BLaER1 treated with 17β-estradiol and CSF1 and Interleukin-3, amounts not matched to agents 10 nM and 100 nM (cell line): ENCODE measurements around the gene HMCES.
A peak's percentile ranks its signal among the peaks of the same experiment; 100 is the strongest.

Experiments
- H3K27ac ChIP-seq, 11 experiments: shearing (Covaris generic); formaldehyde crosslinking; 2 replicates each; pipeline ENCODE4 v1.8.1; 2022
- H3K27me3 ChIP-seq, 11 experiments: shearing (Covaris generic); formaldehyde crosslinking; 2 replicates each; pipeline ENCODE4 v1.8.1; 2022
- H3K36me3 ChIP-seq, 11 experiments: shearing (Covaris generic); formaldehyde crosslinking; 2 replicates each; pipeline ENCODE4 v1.8.1; 2022
- H3K4me1 ChIP-seq, 10 experiments: shearing (Covaris generic); formaldehyde crosslinking; 2 replicates each; pipeline ENCODE4 v1.8.1; 2022
- H3K4me2 ChIP-seq, 11 experiments: shearing (Covaris generic); formaldehyde crosslinking; 2 replicates each; pipeline ENCODE4 v1.8.1; 2022
- H3K4me3 ChIP-seq, 10 experiments: shearing (Covaris generic); formaldehyde crosslinking; 2 replicates each; pipeline ENCODE4 v1.8.1; 2022
- H3K9ac ChIP-seq, 11 experiments: shearing (Covaris generic); formaldehyde crosslinking; 2 replicates each; pipeline ENCODE4 v1.8.1; 2022
- H3K9me3 ChIP-seq, 11 experiments: shearing (Covaris generic); formaldehyde crosslinking; replicated peaks in 1 of 11; 2 replicates each; pipeline ENCODE4 v1.8.1; 2022
- H4K20me1 ChIP-seq, 11 experiments: shearing (Covaris generic); formaldehyde crosslinking; 2 replicates each; pipeline ENCODE4 v1.8.1; 2022
- Cebpa-rat ChIP-seq, 11 experiments: shearing (Covaris generic); IDR thresholded peaks; 2 replicates each; pipeline ENCODE4 v1.8.1; 2022

Gene HMCES

GRCh38 chr3:129317014-129317771 lies 38.5 kb downstream of the HMCES start:
- Histone ChIP-seq H3K9ac (peak overlapping the region; percentile 91 to 99 (median 96)), H3K9me3 (no peaks in the 10 kb centered on the region), H3K36me3 (peaks cover 0 to 30% (median 10%) of the 10 kb centered on the region in 11 experiments; a peak in 12 of 22 replicates), H3K27ac (peak overlapping the region; percentile 92 to 98 (median 94); a peak in 20 of 22 replicates), H3K27me3 (no peaks in the 10 kb centered on the region), H3K4me3 (peak overlapping the region; percentile 85 to 99 (median 90)), H4K20me1 (peaks cover 9 to 41% (median 26%) of the 10 kb centered on the region in 11 experiments; a peak in 16 of 22 replicates), H3K4me1 (peaks cover 26 to 54% (median 44%) of the 10 kb centered on the region in 10 experiments), H3K4me2 (peak overlapping the region; percentile 75 to 96 (median 91))
- no peak for TF ChIP-seq Cebpa-rat (IDR thresholded peaks at IDR 0.05)

GRCh38 chr3:129317848-129318247 lies 39.2 kb downstream of the HMCES start:
- Histone ChIP-seq H3K9ac (peak overlapping the region in 8 of 11 experiments; percentile 91 to 99 (median 96); a peak in 16 of 22 replicates), H3K27ac (peak overlapping the region in 7 of 11 experiments; percentile 92 to 97 (median 93); a peak in 10 of 22 replicates), H4K20me1 (peaks cover 9 to 35% (median 25%) of the 10 kb centered on the region in 11 experiments; a peak in 16 of 22 replicates), H3K4me2 (peak overlapping the region; percentile 32 to 96 (median 91)), H3K4me3 (peak overlapping the region in 2 of 10 experiments; percentile 87 to 99; a peak in 2 of 20 replicates), H3K36me3 (peaks cover 0 to 30% (median 10%) of the 10 kb centered on the region in 11 experiments; a peak in 12 of 22 replicates), H3K4me1 (peaks cover 26 to 51% (median 44%) of the 10 kb centered on the region in 10 experiments), H3K27me3 (no peaks in the 10 kb centered on the region), H3K9me3 (no peaks in the 10 kb centered on the region)
- no peak for TF ChIP-seq Cebpa-rat (IDR thresholded peaks at IDR 0.05)

- peaks cover 5 to 24% (median 16%) of the 10 kb centered on the region in 11 experiments; a peak in 15 of 22 replicates for H4K20me1 ChIP-seq
- peak overlapping the region in 8 of 11 experiments; percentile 75 to 96 (median 92); a peak in 15 of 22 replicates for H3K4me2 ChIP-seq
- H3K36me3 ChIP-seq: peaks cover 0 to 39% (median 16%) of the 10 kb centered on the region in 11 experiments; a peak in 12 of 22 replicates
- H3K9ac ChIP-seq: peak overlapping the region in 4 of 11 experiments; percentile 10 to 29 (median 23); a peak in 5 of 22 replicates
- H3K9me3 ChIP-seq: no peaks in the 10 kb centered on the region
- H3K27ac ChIP-seq: peak overlapping the region in 1 of 11 experiments; percentile 15; a peak in 1 of 22 replicates
- peaks cover 21 to 41% (median 34%) of the 10 kb centered on the region in 10 experiments for H3K4me1 ChIP-seq
- H3K4me3 ChIP-seq: no peak overlapping the region
- TF ChIP-seq Cebpa-rat (IDR thresholded peaks at IDR 0.05): no peak
- no peaks in the 10 kb centered on the region for H3K27me3 ChIP-seq
Measured at GRCh38 chr3:129318921-129319320, 40.3 kb downstream of the HMCES start.

DNA sequence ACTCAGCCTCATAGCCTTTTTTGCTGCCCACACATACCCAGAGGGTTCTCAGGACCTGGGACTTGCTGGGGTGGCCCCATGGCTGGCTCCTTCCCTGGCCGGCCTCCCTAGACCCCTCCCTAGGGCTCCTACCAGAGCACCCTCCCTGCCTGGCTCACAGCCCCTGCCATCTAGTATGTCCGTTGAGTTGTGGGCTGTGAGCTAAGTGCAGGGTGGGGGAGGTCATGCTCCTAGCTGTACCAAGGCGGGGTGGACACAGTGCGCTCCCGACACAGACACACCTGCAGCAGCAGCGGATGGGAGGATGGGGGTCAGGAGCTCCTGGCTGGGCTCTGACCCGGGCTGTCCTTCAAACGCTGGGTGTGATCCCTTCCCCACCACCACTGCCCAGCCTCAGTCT lies 41.6 kb downstream of the HMCES start:
- Histone ChIP-seq H3K9me3 (no peaks in the 10 kb centered on the region), H3K27me3 (no peaks in the 10 kb centered on the region), H3K4me3 (no peak overlapping the region), H3K9ac (no peak overlapping the region), H3K4me1 (peaks cover 13 to 32% (median 27%) of the 10 kb centered on the region in 10 experiments), H3K36me3 (peaks cover 0 to 50% (median 23%) of the 10 kb centered on the region in 11 experiments; a peak in 12 of 22 replicates), H3K27ac (peak overlapping the region in 1 of 11 experiments; percentile 14; a peak in 1 of 22 replicates), H4K20me1 (peaks cover under 1 to 11% (median 2%) of the 10 kb centered on the region in 11 experiments; a peak in 13 of 22 replicates), H3K4me2 (no peak overlapping the region)
- TF ChIP-seq Cebpa-rat (IDR thresholded peaks at IDR 0.05): no peak

DNA sequence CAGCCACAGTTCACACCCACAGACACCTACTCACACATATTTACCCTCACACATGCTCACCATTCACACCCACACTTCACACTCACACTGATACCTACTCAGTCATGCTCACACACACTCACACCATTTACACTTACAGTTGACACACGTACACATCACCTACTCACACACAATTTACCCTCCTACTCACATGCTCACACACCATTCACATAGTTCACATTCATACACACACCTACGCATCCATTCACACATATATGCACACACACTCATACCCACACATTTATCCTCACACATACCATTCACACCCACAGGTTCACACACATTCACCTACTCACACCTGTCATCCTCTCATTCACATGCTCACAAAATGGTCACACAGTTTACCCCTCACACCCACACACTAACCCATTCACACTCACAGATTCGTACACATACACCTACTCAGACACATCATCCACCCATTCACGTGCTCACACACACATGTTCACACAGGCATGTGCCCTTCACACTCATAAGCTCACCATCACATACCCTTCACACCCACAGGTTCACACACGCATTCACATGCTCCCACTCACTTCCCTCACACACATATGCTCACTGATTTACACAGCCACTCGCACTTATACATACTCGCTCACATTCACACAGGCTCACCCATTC lies 42.3 kb downstream of the HMCES start:
- Histone ChIP-seq H3K27me3 (no peaks in the 10 kb centered on the region), H3K36me3 (peaks cover 0 to 55% (median 23%) of the 10 kb centered on the region in 11 experiments; a peak in 12 of 22 replicates)

GRCh38 chr3:129321887-129322286 lies 43.2 kb downstream of the HMCES start:
- peaks cover 13 to 29% (median 24%) of the 10 kb centered on the region in 10 experiments for H3K4me1 ChIP-seq
- no peak overlapping the region for H3K4me2 ChIP-seq
- H3K9ac ChIP-seq: no peak overlapping the region
- no peak overlapping the region for H3K4me3 ChIP-seq
- no peak overlapping the region for H3K27ac ChIP-seq
- no peaks in the 10 kb centered on the region for H3K27me3 ChIP-seq
- no peak for TF ChIP-seq Cebpa-rat (IDR thresholded peaks at IDR 0.05)
- H3K36me3 ChIP-seq: peaks cover 0 to 55% (median 23%) of the 10 kb centered on the region in 11 experiments; a peak in 12 of 22 replicates
- H4K20me1 ChIP-seq: peaks cover 0 to 6% (median 0%) of the 10 kb centered on the region in 11 experiments; a peak in 1 of 22 replicates
- no peaks in the 10 kb centered on the region for H3K9me3 ChIP-seq

More for the DNA sequence above, 42.3 kb downstream of the HMCES start:
- Histone ChIP-seq H3K4me2 (no peak overlapping the region), H4K20me1 (0 out of 22 replicates have a peak, but pooled peaks cover 0 to 6% (median 0%) of the 10 kb centered on the region in 11 experiments), H3K4me1 (peaks cover 13 to 32% (median 27%) of the 10 kb centered on the region in 10 experiments), H3K4me3 (no peak overlapping the region), H3K9ac (no peak overlapping the region), H3K9me3 (no peaks in the 10 kb centered on the region), H3K27ac (no peak overlapping the region)
- TF ChIP-seq Cebpa-rat (IDR thresholded peaks at IDR 0.05): no peak

GRCh38 chr3:129323651-129324294 lies 45.1 kb downstream of the HMCES start:
- Histone ChIP-seq H3K27me3 (no peaks in the 10 kb centered on the region), H3K4me1 (peaks cover 0 to 10% (median 5%) of the 10 kb centered on the region in 10 experiments; a peak in 16 of 20 replicates), H3K4me2 (no peak overlapping the region), H3K9me3 (no peaks in the 10 kb centered on the region), H3K27ac (no peak overlapping the region), H3K4me3 (no peak overlapping the region), H3K9ac (no peak overlapping the region), H3K36me3 (peaks cover 0 to 55% (median 23%) of the 10 kb centered on the region in 11 experiments; a peak in 12 of 22 replicates), H4K20me1 (peaks cover 0 to 4% (median 0%) of the 10 kb centered on the region in 11 experiments; a peak in 1 of 22 replicates)
- TF ChIP-seq Cebpa-rat (IDR thresholded peaks at IDR 0.05): no peak

- Histone ChIP-seq H3K4me2 (no peak overlapping the region), H3K9ac (no peak overlapping the region), H3K27me3 (no peaks in the 10 kb centered on the region), H3K36me3 (peaks cover 0 to 46% (median 22%) of the 10 kb centered on the region in 11 experiments; a peak in 12 of 22 replicates), H3K4me1 (no peaks in the 10 kb centered on the region), H4K20me1 (no peaks in the 10 kb centered on the region; a peak in 1 of 22 replicates), H3K27ac (no peak overlapping the region), H3K9me3 (no peaks in the 10 kb centered on the region), H3K4me3 (no peak overlapping the region)
- no peak for TF ChIP-seq Cebpa-rat (IDR thresholded peaks at IDR 0.05)
Measured at GRCh38 chr3:129324855-129325254, 46.2 kb downstream of the HMCES start.
